GM13977 (cell line): Measurements from ENCODE around the gene C1QTNF6.

ENCODE experiments used
- DNase-seq: peaks from one replicate; pipeline ENCODE4 v3.0.0; 2012; ENCODE audit warnings: low spot score
- CTCF ChIP-seq: IDR thresholded peaks from 2 replicates; pipeline ENCODE4 v1.5.1; 2012; ENCODE audit warnings: mild to moderate bottlenecking, control low read depth; ENCODE audit not compliant: insufficient read depth; ENCODE audit errors: extremely low read depth, missing control alignments
- in situ Hi-C: fragments of 300-500 bp; cut with MboI; formaldehyde crosslinking; loops from one replicate; pipeline ENCODE4 v1.12.0; 2022; ENCODE audit warnings: low sequenced_read_pairs, low pct_unique_long_range_greater_than_20kb, mixed read lengths, inconsistent platforms; ENCODE audit not compliant: unreplicated experiment

C1QTNF6 gene

DNA sequence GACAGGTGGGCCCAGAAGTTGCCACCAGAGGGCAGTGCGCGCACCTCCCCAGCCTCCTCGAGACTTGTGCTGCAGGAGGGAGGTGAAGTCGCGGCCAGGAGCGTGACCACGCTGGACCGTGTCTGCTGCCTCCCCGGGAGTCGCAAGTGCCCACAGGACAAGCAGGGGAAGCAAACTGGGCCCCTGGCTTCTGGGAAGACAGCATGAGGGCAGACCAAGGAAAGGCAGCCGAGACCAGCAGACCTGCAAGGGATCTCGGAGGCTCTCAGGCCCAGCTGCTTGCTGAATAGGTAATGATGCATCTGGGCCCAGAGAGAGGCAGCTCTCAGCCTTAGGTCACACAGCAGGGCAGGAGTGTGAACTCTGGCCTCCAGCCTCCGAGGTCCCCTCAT lies 21.4 kb downstream of the C1QTNF6 start:
- peak; percentile 82 for DNase-seq
- TF ChIP-seq CTCF = peak; percentile 93
- in situ Hi-C loops = no loop called here

DNA sequence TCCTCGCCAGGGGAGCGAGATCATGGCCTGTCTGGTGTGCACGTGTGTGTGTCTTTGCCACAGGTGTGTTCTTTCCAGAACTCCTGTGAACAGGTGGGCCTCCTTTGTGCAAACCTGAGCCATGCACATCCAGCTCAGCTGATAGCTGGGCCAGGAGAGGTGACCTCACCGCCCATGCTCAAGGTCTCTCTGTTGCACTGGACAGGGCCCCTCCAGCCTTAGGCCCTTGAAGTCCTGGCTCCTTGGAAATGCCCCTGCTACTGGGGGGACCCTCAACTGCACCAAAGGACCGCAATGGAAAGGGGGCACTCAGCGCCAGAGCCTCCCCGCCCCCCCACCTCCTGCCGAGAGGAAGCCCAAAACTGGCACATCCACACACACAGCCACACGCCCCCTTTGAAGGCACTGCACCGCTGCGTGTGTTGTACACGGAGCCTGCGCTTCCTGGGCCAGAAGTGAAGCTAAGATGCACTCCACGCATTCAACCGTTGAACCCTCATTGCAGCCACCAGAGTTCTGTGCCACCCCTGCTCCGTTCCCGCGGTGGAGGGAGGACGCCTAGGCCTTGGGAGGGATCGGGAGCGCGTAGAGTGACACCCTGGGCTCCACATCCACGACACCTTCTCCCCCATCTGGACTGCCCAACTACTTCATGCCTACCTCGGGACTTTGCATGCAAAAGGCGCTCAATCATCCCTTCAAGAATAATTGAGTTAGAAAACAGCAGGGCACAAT lies 21.9 kb downstream of the C1QTNF6 start:
- no peak for TF ChIP-seq CTCF
- DNase-seq = no peak
- in situ Hi-C loops = no loop called here

DNA sequence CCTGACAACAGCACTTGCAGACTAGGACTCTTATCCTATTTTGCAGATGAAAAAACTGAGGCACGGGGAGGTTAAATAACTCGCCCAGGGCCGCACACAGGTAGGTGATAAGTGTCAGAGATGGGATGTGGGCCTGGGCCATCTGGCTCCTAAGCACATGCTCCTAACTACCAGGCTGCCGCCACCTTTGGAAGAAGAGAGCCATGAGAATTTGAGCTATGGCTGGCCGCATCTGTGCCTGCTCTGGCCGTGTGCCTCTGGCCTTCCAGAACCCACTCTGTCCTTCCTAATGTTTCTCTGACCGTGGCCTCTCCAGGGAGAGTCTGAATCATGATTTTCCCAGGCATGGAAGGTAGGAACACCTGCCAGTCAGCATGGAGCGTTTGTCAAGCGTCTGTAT lies 23.0 kb downstream of the C1QTNF6 start:
- no peak for DNase-seq
- in situ Hi-C loops = no loop called here
- TF ChIP-seq CTCF = no peak

- no peak for TF ChIP-seq CTCF
- in situ Hi-C loops = no loop called here
- DNase-seq = no peak
Measured at GRCh38 chr22:37164505-37164887, 23.6 kb downstream of the C1QTNF6 start.

DNA sequence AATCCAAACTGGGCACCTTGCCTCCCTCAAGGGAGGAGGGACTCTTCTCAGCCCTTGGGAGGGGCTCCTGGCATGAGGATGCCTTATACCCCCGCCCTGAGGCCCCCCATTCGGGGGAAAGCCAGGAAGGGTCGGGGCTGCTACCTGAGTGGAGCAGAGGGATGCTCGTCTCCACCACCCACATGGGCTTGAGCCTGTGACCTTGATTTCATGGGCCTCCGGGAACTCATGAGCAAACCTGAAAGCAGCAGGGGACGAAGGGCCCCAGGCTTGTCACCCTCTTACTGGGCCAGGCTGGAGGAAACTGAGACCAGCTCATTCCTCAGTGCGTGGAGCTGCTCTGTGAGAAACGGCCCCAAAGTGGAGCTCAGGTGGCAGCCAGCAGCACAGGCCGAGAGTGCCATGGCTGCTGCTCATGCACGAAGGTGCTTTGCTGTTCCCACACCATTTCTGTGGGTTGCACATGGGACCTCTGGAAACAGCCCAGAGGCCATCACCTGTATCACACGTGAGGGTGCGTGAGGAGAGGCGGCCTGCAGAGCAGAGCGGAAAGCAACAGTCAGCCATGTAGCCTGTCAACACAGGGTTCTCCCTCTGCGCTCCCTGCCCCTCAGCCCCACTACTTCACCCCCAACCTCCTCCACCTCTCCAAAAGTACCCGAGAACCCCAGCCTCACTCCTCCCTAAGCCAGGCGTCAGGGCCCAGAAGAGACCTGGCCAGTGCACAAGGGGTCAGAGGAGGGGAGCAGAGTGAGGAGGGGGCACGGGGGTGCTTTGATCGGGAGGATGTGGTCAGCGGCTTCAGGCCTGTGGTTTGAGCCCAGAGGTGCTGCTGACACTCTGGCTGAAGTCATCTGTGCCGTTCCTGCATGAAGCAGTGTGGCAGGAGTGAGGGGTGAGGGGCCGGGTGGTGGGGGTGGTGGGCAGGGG lies 24.2 kb downstream of the C1QTNF6 start:
- DNase-seq = peak; percentile 78
- TF ChIP-seq CTCF = no peak
- in situ Hi-C loops = no loop called here

GRCh38 chr22:37163096-37163489 lies 25.0 kb downstream of the C1QTNF6 start:
- no peak for DNase-seq
- TF ChIP-seq CTCF = no peak
- in situ Hi-C loops = no loop called here
